HG02571 (cell line): ENCODE results near the gene CIC.

ENCODE experiments used
- ATAC-seq: cut with Tn5 transposase; IDR thresholded peaks from one replicate; pipeline ENCODE4 v1.9.1; 2021; ENCODE audit warnings: mild to moderate bottlenecking, moderate library complexity; ENCODE audit not compliant: unreplicated experiment

The CIC gene

DNA sequence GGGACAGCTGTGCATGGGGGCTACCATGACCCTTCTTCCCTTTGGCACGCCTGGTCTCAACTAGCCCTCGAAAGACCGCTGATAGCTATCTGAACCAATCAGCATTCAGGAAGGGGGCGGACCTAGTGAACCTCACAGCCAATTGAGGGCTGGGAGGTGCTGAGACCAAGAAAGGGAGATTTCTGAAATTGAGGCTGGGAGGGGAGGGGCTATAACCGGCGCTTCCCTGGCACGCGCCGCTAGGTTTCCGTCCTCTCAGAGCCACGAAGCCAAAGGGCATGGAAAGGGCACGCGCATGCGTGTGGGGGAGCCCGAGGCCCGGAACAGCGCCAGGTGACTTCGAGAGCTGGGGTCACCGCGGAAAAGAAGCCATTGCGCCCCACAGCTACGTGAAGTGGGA, 37.6 kb downstream of the CIC start:
- no peak for ATAC-seq

DNA sequence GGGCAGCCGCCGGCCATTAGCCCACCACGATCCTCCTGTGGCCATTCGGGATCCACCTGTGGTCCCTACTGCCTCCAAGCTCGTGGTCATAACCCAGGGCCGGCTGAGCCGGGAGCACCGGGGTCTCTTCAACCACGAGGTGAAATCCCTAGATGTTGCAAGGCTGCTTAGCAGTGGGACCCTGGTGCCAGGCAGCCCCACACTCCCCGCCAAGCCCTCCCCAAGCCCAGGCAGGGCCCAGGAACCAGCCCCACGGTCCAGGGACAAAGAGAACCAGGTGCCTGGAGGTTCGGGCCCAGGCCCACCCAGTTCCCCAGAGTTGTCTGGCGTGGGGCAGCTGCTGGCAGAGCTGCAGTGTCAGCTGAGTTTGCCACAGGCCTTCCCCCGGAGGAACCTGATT, 40.6 kb downstream of the CIC start:
- no peak for ATAC-seq

DNA sequence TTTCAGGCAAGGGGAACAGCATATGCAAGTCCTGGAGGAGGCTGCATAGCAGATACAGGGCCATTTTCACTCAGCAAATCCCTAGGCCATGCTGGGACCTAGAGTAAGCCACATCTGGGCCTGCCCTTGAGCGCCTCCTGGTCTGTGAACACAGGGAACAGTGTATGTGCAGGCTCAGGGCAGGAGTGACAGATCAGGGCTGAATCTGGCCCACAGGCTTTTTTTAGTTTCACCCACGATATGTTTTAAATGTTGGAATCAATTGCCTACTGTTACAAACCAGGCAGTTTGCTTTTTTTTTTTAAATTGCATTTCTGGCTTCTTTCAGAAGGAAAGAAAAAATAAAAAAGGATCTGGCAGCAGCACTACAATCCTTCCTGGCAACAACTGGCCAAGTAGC, 42.6 kb downstream of the CIC start:
- ATAC-seq = no peak

DNA sequence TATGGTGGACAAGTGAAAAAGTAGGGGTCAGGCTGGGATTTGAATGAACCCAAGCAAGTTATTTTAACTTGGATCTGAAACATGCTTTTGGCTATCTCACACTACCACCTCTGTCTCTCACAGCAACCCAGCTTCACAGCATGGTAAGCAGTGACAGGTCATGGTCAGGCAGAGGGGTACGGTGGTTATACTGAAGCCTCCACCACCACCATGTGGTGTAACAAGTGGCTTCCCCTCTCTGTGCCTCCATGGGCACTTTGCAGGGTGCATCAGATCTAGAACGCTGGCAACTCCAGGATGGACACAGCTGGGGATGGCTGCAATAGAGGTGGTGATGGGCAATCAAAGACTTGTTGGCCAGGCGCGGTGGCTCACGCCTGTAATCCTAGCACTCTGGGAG, 43.3 kb downstream of the CIC start:
- no peak for ATAC-seq

DNA sequence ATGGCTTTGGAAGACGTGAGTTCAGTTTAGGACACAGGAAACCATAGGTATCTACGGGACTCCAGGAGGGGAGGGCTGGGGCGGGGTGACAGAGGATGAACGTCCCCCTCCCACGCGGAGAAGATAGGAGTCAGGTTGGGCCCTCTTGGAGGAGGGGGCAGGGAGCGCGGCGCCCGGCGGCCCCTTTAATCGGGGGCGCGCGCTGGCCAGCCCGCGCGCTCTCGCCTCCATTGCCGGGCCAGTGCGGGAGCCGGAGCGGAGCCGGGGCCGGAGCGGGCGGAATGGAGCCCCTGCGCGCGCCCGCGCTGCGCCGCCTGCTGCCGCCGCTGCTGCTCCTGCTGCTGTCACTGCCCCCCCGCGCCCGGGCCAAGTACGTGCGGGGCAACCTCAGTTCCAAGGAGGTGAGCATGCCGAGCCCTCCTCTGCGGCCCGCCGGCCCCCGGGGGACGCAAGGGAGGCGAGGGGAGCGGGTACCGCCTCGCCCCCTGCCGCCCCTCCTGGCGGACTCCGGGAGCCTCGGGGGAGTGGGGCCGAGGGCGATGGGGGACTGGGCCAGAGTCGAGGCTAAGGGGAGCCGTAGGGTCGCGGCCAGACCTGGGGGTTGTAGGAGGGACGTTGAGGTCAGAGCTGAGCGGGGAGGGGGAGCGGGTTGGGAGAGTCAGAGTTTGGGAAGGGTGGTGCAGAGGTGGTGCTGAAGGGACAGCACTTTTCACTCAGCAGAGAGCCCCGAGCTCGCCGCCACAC, 44.2 kb downstream of the CIC start, which contains the start of gene TMEM145:
Gene TMEM145 (plus strand): TSS at position 214 of the 744 bp plus-strand sequence. CDS start 68 bp downstream, at position 282.
- ATAC-seq = no peak

DNA sequence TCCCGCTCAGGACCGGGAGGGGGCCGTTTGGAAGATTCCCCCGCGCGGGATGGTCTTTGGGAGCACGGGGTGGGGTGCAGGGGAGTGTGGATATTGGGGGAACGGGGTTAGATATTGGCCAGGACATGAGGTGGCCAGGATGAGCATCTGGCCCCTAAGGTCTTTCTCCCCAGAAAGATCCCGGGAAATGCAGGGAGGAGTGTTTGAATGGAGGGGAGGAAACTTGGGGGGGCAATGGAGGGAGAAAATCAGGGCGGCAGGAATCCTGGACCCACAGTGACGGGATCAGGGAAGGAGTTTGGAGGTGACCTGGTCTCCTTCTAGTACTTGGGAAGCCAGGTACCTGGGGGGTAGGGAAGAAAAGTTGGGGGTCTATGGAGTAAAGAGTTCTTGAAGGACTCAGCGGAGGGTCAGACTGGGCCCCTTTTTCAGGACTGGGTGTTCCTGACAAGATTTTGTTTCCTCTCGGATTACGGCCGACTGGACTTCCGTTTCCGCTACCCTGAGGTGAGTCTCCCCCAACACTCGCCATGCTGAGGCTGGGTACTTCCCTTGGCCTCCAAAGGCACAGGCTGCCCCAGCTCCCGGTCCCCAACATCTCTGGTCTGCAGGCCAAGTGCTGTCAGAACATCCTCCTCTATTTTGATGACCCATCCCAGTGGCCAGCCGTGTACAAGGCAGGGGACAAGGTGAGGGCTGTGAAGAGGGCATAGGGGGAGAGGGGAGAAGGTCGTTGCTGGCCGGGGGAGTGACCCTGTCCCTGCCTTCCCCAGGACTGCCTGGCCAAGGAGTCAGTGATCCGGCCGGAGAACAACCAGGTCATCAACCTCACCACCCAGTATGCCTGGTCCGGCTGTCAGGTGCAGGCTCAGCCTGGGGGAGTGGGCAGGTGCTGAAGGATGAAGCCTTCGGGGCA, 45.0 kb downstream of the CIC start:
- ATAC-seq = no peak

DNA sequence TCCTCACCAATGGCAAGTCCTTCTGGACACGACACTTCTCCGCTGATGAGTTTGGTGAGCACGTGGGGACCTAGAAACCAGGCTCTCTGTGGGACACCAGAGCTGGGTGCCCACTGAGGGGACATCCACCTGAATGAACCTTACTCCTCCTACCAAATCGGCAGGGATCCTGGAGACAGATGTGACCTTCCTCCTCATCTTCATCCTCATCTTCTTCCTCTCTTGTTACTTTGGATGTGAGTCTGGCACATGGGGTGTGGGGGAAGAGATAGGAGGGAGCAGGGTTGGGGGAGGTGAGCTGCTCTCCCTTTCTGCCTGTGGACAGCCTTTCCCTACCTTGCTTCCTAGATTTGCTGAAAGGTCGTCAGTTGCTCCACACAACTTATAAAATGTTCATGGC, 46.0 kb downstream of the CIC start:
- no peak for ATAC-seq

DNA sequence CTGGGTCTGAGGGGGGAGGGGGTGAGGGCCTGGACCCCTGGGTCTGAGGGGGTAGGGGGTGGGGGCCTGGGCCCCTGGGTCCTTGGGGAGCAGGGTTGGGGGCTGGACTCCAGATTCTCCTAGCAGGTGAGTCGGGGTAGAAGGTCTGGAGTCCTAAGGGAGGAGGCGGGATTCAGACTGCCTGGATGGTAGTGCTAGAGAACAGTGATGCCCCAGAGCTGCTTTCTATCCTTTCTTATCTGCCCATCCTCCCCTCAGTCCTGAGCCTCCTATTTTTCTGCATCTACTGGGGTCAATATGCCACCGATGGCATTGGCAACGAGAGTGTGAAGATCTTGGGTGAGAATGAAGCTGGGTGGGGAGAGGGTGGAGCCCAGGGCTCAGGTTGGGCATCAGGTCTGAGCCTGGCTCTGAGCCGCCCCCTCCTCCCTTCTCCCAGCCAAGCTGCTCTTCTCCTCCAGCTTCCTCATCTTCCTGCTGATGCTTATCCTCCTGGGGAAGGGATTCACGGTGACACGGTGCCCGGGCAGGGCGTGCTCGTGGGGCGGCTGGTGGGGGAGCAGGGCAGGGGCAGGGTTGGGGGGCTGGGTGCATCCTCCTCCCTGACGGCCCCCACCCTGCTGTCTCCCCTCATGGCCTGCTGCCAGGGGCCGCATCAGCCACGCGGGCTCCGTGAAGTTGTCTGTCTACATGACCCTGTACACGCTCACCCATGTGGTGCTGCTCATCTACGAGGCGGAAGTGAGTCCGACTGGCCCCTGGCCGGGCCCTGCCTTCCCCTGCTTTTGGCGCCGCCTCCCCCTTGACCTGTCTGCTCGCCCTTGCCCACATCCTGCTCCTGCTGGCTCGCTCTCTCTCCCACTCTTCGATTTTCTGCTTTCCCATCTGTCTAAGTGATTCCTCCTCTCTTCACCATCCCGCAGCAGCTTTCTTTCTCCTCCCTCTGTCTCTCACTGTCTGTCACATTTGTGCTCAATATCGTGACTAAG, 47.5 kb downstream of the CIC start:
- ATAC-seq = no peak

DNA sequence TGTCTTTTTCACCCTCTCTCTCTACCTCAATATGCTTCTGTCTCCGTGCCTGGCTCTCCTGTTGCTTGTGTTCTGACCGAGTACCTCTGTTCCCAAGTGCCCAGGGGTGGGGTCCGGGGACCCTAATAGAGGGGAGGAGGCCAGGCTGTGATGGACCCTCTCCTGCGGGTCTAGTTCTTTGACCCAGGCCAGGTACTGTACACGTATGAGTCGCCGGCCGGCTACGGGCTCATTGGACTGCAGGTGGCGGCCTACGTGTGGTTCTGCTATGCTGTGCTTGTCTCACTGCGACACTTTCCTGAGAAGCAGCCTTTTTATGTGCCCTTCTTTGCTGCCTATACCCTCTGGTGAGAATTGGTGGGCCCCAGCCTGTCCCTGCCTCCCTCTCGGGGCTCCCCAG, 48.5 kb downstream of the CIC start:
- ATAC-seq = no peak

DNA sequence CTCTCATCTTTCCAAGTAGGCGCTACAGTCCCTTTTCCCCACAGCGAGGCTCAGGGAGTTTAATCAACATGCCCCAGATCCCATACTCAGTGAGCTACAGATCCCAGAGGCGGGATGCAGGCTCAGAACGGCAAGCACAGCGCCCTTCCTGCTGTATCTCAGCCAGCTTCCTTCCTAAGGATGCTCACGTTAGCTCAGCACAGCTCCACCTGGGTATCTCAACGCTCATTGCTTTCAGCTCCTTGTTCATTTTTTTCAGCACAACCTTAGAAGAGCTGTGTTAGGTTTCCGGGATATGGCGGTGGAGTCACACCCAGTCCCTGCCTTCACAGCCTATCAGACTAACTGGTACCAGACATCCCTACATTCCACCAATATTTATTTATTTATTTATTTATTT, 53.3 kb downstream of the CIC start:
- ATAC-seq = no peak

DNA sequence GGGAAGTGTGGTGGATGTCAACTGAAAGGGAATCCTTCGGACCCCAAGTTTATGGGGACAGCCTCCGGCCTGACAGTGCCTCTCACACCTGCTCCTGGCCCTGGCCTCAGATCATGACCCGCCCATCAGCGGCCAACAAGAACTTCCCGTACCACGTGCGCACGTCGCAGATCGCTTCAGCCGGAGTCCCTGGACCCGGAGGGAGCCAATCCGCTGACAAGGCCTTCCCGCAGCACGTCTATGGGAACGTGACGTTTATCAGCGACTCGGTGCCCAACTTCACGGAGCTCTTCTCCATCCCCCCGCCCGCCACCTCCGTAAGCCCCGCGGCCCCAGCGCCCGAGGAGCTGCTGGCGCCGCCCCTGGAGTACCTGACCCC, 54.4 kb downstream of the CIC start:
- ATAC-seq = no peak

DNA sequence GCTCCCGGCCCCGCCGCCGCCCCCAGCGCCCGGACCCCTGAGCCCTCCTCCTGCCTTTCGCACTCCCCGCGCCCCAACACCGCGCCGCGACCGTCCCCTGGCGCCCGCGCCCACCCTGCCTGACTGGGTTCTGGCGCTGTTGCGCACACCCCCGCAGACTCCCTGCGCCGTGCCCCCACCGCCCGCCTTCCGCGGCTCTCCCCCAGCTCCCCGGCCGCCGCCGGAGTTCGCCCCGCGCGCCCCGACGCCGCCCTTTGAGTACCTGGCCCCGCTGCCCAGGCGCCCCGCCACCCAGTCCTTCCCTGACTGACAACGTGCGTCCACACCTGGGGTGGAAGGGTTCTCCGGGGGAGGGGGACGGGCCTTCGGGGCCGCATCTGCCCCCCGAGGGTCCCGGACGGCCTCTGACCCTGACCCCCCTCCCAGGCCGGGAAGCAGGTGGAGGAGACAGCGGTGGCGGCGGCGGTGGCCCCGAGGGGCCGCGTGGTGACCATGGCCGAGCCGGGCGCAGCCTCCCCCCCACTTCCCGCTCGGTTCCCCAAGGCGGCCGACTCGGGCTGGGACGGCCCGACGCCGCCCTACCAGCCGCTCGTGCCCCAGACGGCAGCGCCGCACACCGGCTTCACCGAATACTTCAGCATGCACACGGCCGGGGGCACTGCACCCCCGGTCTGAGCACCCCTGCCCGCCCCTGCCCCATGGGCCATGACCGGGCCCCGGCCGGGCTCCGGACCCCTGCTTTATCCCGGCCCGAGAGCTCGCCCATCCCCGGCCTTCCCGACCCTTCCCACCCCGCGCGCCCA, 55.0 kb downstream of the CIC start:
- no peak for ATAC-seq

DNA sequence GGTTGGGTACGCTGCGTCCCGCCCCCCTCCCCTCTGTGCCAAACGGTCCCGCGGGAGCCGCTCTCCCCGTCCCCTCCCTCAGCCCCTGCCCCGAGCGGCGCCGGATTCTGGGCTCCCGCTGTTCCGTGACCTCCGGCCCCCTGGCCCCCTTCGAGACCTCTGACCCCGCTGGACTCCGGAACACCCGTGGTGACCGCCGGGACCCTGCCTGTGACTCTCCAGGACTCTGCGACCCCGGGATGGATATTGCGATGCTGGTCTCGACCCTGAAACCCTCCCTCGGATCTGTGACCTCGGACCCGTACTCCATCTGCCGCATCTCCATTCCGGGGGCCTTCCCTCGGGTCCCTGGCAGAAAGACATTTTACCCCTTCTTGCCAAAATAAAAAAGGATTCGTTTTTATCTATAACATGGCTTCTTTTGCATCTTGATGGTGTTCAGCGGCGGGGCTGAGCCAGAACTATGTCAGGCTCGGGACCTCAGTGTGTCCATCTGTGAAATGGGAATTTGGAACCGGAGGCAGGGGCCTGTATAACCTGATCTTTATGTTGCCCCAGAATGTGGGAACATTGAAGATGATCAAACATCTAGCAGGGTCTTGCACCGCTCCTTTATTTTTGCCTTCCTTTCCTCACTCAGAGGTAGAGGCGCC, 55.7 kb downstream of the CIC start:
- no peak for ATAC-seq

DNA sequence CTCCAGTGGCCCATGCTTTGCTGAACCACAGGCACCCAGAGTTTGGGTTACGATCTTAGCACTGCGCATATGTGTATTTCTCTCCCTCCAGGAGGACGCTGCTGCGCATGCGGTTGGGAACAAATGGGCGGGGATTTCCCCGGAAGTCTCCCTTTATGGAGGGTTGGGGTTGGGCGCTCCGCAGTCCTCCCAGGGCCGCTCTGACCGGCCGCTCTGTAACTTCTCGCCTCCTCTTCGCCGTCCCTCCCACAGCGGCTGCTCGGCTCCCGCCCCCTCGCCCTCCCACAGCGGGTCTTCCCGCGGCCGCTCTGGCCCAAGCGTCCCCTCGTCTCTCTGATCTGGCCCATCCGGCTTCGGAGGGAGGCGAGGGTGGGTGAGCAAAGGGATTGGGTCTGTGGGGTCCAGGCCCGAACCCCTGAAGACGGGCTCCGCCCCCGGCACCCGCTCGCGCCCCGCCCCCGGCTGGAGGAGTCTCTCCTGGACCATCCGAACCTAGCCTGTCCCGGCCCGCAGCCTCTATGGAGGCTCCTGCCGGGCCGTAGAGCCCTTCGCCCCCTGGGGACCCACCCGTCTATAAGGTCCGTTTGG, 56.4 kb downstream of the CIC start, which contains the start of gene MEGF8:
Gene MEGF8 (plus strand): TSS at position 328 of the 588 bp plus-strand sequence. CDS start 609 bp downstream, outside the sequence.
- peak; percentile 83 for ATAC-seq

DNA sequence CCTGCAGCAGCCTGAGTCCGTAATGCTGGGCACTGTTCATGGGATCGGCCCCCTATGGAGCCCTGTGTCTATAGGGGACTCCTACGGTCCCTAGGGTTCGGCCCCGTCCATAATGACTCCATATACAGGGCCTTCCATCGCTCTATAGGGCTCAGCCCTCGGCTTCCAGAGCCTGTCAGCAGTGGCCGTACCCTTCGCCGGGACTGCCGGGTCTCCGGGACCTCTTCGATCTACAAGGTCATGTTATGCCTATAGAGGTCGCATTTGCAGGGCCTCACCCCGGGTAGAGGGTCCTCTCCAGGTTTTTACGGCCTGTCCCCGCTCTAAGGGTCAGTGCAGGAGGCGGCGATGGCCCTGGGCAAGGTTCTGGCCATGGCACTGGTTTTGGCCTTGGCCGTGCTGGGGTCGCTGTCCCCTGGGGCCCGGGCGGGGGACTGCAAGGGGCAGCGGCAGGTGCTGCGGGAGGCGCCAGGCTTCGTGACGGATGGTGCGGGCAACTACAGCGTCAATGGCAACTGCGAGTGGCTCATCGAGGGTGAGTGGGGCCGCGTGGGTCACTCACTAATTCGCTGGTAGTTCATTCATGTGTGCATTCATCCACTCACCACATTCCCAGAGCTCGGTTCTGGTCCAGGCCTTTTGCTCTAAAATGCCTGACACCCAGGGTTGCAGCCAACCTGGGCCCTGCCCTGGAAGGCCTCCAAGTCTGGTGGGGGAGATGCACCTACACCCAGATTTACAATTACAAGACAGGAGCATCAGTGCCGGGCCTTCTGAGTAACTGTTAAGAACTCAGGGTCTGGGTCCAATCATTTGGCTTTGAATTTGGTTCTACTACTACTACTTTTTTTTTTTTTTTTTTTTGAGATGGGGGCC, 57.1 kb downstream of the CIC start:
- peak; percentile 8 for ATAC-seq

DNA sequence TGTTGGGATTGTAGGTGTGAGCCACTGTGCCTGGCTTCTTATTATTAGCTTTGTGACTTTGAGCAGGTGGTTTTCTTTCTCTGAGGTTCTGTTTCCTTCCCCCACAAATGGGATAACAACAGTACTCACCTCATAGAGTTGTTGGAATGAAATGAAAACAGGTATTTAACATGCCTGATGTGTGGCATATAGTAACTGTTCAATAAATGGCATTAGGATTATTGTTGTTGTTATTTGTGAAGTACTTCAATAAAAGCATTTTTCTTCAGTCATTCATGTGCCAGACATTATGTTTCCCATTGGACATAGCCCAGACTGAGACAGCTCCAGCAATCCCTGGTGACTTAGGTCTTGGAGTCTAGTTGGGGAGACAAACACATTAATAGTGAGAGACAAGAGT, 57.9 kb downstream of the CIC start:
- no peak for ATAC-seq

DNA sequence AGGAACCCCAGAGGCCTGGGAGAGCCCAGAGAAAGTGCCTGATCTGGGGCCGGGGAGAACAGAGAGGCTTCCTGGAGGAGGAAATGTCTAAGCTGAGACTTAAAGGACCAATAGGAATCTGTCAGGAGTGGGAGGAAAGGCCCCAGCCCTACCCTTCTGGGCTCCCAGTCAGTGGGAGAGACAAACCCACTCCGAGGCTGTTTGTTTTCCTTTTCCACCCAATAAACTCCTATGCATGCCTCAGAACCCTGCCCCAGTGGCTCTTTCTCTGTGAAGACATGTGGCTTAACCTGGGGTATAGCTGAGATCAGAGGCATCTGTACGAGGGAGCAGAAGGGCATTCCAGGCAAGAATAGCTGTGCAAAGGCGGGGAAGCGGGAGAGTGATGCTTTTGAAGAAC, 58.3 kb downstream of the CIC start:
- no peak for ATAC-seq

DNA sequence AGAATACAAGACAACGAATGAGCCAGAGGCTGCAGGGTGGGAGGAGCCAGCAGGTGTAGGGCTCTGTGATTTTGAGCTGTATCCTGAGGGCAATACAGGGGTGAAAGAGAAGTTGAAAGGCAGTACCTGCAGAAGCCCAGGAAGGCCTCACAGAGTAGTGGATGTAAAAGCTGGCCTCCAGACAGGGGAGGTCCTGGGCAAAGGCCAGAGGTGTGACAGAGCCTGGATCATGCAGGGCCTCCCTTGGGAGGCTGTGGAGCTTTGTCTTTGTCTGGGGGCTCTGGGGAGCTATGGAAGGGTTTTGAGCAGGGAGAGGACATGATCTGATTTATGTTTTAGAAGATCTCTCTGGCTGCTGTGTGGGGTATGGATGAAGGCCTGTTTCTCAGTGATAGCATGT, 59.1 kb downstream of the CIC start:
- ATAC-seq = no peak
